Hepatocyte (in vitro differentiated cells): ENCODE measurements around the gene FES. TPM values are rescaled to one million over a fixed set of nuclear protein-coding genes. Genes with fewer than 3 reads are reported as not detected.

ENCODE experiments used
- DNase-seq: peaks from one replicate; pipeline ENCODE4 v3.0.0-alpha.2; 2016; ENCODE audit warnings: low spot score
- H2AFZ ChIP-seq: fragments of 200-600 bp; sonication (generic); 2 replicates; pipeline ENCODE4 v1.6.0; 2016; ENCODE audit warnings: antibody characterized with exemption, mild to moderate bottlenecking
- H3K27ac ChIP-seq: fragments of 200-600 bp; sonication (generic); 2 replicates; pipeline ENCODE4 v1.5.1; 2016; ENCODE audit warnings: mild to moderate bottlenecking
- H3K27me3 ChIP-seq: fragments of 200-600 bp; sonication (generic); 2 replicates; pipeline ENCODE4 v1.6.1; 2016
- H3K36me3 ChIP-seq: fragments of 200-600 bp; sonication (generic); replicated peaks from 2 replicates; pipeline ENCODE4 v1.5.1; 2016; ENCODE audit warnings: low read depth; ENCODE audit not compliant: insufficient read depth
- H3K4me1 ChIP-seq: fragments of 200-600 bp; sonication (generic); 2 replicates; pipeline ENCODE4 v1.5.1; 2016; ENCODE audit warnings: mild to moderate bottlenecking, moderate library complexity; ENCODE audit not compliant: insufficient read depth
- H3K4me2 ChIP-seq: fragments of 200-600 bp; sonication (generic); 2 replicates; pipeline ENCODE4 v1.6.0; 2016
- H3K4me3 ChIP-seq: fragments of 200-600 bp; sonication (generic); 2 replicates; pipeline ENCODE4 v1.5.1; 2016; ENCODE audit warnings: mild to moderate bottlenecking
- H3K79me2 ChIP-seq: fragments of 200-600 bp; sonication (generic); 2 replicates; pipeline ENCODE4 v1.6.0; 2017; ENCODE audit warnings: mild to moderate bottlenecking
- H3K9me2 ChIP-seq: fragments of 200-600 bp; sonication (generic); replicated peaks from 2 replicates; pipeline ENCODE4 v1.6.0; 2017; ENCODE audit warnings: mild to moderate bottlenecking; ENCODE audit not compliant: insufficient read depth
- H3K9me3 ChIP-seq: fragments of 200-600 bp; sonication (generic); 2 replicates; pipeline ENCODE4 v1.5.1; 2016; ENCODE audit warnings: low read depth, mild to moderate bottlenecking
- H4K20me1 ChIP-seq: fragments of 200-600 bp; sonication (generic); 2 replicates; pipeline ENCODE4 v1.6.0; 2016; ENCODE audit warnings: mild to moderate bottlenecking; ENCODE audit not compliant: insufficient read depth, poor library complexity, severe bottlenecking
- CTCF ChIP-seq: fragments of 200-600 bp; sonication (generic); IDR thresholded peaks from 2 replicates; pipeline ENCODE4 v1.5.1; 2016; ENCODE audit warnings: antibody characterized with exemption, mild to moderate bottlenecking; ENCODE audit not compliant: poor library complexity
- EZH2 ChIP-seq: fragments of 200-600 bp; sonication (generic); IDR thresholded peaks from 2 replicates; pipeline ENCODE4 v1.6.1; 2016; ENCODE audit warnings: antibody characterized with exemption, mild to moderate bottlenecking, borderline replicate concordance
- EZH2phosphoT487 ChIP-seq: fragments of 200-600 bp; sonication (generic); IDR thresholded peaks from one replicate; pipeline ENCODE4 v1.6.1; 2018; ENCODE audit warnings: antibody characterized with exemption, mild to moderate bottlenecking, low read depth, moderate library complexity; ENCODE audit not compliant: unreplicated experiment, severe bottlenecking
- WGBS: methylation state at CpG from one replicate; pipeline ENCODE4 v1.1.6; 2016; ENCODE audit warnings: low lambda C conversion rate; ENCODE audit errors: missing lambda C conversion rate; 5-methylcytosine and 5-hydroxymethylcytosine counted together
- polyA plus RNA-seq: library from polyadenylated mRNA; unstranded; fragments of >200 nt; fragmentation: Nextera tagmentation; extraction: Ambion mirVana; gene quantifications from 2 replicates; pipeline ENCODE4 v1.2.1, GENCODE V29; 2016
- total RNA-seq: library from RNA; depleted of rRNA; stranded (reverse); fragments of >200 nt; gene quantifications from 2 replicates; pipeline ENCODE4 v1.2.3, GENCODE V29; 2014

The FES gene
- total and polyA plus RNA-seq, 2 experiments from 2014 or later, result 7.3 to 13.5 TPM

- H4K20me1 ChIP-seq, result no peaks in the 10 kb centered on the region
- H2AFZ ChIP-seq, result no peak overlapping the region
- no peak overlapping the region for H3K27ac ChIP-seq
- no peaks in the 10 kb centered on the region for H3K36me3 ChIP-seq
- WGBS, result 40% methylated on average over 6 of the region's 6 CpGs
- TF ChIP-seq CTCF, result no peak
- TF ChIP-seq EZH2phosphoT487, result no peak
- TF ChIP-seq EZH2, result no peak
- H3K27me3 ChIP-seq, result no peaks in the 10 kb centered on the region
- peaks cover 13% of the 10 kb centered on the region for H3K79me2 ChIP-seq
- no peaks in the 10 kb centered on the region for H3K9me2 ChIP-seq
- H3K4me1 ChIP-seq, result peaks cover 10% of the 10 kb centered on the region
- H3K9me3 ChIP-seq, result no peaks in the 10 kb centered on the region
- H3K4me3 ChIP-seq, result no peak overlapping the region
- DNase-seq, result no peak
- H3K4me2 ChIP-seq, result peak overlapping the region; percentile 90
Measured at GRCh38 chr15:90931575-90931827, 47.2 kb downstream of the FES start.

DNA sequence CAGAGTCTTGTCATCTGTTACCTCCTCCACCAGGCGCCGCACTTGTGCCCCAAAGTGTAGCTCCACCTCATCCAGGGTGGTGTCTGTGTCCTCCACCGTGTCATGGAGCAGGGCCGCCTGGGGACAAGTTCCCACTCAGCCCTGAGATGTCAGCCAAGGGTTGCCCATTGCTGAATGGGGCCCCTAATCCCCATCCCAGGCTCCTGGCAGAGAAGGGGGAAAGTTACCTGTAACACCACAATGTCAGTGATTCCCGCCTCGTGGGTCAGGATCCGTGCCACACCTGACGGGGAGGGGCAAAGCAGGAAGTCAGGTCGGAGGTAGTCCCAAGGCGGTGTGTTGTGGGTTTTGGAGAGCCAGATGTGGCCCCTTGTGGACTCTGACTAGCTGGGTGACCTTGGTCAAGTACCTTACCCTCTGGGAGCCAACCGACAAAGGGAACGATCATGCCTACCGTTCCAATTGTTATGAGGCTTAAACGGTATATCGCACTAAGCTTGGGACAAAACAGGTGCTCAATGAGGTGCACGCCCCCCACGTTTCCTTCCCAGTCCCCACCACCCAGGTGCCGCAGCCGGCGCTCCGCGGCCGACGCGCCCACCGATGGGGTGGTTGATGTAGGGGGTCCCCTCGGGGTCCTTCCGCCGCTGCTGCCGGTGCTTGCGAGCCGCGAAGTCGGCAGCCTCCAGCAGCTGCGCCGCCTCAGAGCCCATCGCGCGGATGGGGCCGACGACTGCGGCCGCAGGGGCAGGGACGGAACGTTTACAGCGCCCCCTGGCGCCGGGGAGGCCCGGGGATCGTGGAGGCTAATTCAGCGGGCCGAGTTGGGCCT, 47.7 kb downstream of the FES start, which contains the start of gene HDDC3:
Gene HDDC3 (minus strand): TSS at position 722 of the 832 bp plus-strand sequence. CDS start 9 bp downstream, at position 713.
- H3K4me2 ChIP-seq, result peak within 1 kb of the TSS; percentile 90
- H3K4me3 ChIP-seq, result peak within 1 kb of the TSS; percentile 79
- no peaks in the 10 kb centered on the region for H3K9me2 ChIP-seq
- H2AFZ ChIP-seq, result peak within 1 kb of the TSS; percentile 88
- no peaks in the 10 kb centered on the region for H3K9me3 ChIP-seq
- H3K36me3 ChIP-seq, result no peaks in the 10 kb centered on the region
- TF ChIP-seq CTCF (peak; percentile 98), EZH2phosphoT487 (no peak)
- H3K27ac ChIP-seq, result peak within 1 kb of the TSS; percentile 68
- peaks cover 11% of the 10 kb centered on the region for H3K4me1 ChIP-seq
- H3K27me3 ChIP-seq, result no peaks in the 10 kb centered on the region
- DNase-seq, result peak; percentile 94
- peaks cover 18% of the 10 kb centered on the region for H3K79me2 ChIP-seq
- 1% methylated on average over 40 of the region's 52 CpGs for WGBS
- H4K20me1 ChIP-seq, result no peaks in the 10 kb centered on the region

DNA sequence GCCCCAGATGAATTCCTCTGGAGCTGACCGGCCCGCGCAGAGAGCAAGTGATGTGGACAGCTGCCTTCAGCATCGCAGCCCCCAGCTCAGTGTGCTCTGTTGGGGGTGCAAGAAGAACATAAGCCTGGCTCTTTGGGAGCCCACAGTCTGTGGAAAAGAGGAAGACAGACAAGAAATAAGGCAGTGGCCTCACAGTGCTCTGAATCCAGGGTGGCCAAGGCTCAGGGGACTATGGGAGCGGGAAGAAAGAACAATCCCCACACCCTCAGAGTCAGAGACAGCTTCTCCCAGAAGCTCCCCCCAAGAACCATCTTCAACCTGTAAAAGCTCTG, 48.3 kb downstream of the FES start:
- no peak overlapping the region for H3K27ac ChIP-seq

More for the DNA sequence above, 48.3 kb downstream of the FES start:
- Histone ChIP-seq H2AFZ (no peak overlapping the region), H3K4me3 (no peak overlapping the region), H3K79me2 (peaks cover 20% of the 10 kb centered on the region), H3K36me3 (no peaks in the 10 kb centered on the region), H4K20me1 (no peaks in the 10 kb centered on the region), H3K27me3 (no peaks in the 10 kb centered on the region), H3K9me2 (no peaks in the 10 kb centered on the region), H3K4me1 (peaks cover 11% of the 10 kb centered on the region), H3K9me3 (no peaks in the 10 kb centered on the region), H3K4me2 (peak overlapping the region; percentile 90)
- WGBS, result 20% methylated on average over 5 of the region's 5 CpGs
- DNase-seq, result no peak
- TF ChIP-seq EZH2phosphoT487 (no peak), CTCF (no peak), EZH2 (no peak)
